ENCODE measurements around the gene SSBP4.

- TF ChIP-seq EZH2 (IDR thresholded peaks at IDR 0.05; ENCODE audit: low read length, missing control alignments) (no peak), CTCF (conservative IDR thresholded peaks at IDR 0.05 in 1 of 2, IDR thresholded peaks at IDR 0.05 in 1 of 2; ENCODE audit: low read depth in 1 of 2, low read length in 2 of 2) (peak; percentile 79 to 80)
These were observed 50.1 kb downstream of the SSBP4 start for GRCh38 chr19:18469069-18469846.
